HepG2 (cell line): ENCODE data around the gene CYTH1. TPM values are rescaled to one million over a fixed set of nuclear protein-coding genes. Genes with fewer than 3 reads are reported as not detected.

Experiments used
- DNMT3B ChIP-seq: conservative IDR thresholded peaks from 2 replicates; pipeline ENCODE4 v1.6.1; 2016; ENCODE audit warnings: missing biosample characterization, control low read depth
- EEA1 ChIP-seq: sonication (generic); formaldehyde crosslinking; IDR thresholded peaks from 2 replicates; pipeline ENCODE4 v1.5.1; 2020; ENCODE audit warnings: mild to moderate bottlenecking, missing genetic modification reagents, borderline replicate concordance
- GLI4 ChIP-seq: sonication (generic); formaldehyde crosslinking; IDR thresholded peaks from 2 replicates; pipeline ENCODE4 v1.5.1; 2020; ENCODE audit warnings: missing genetic modification reagents, mild to moderate bottlenecking, moderate library complexity, borderline replicate concordance
- HMG20B ChIP-seq: conservative IDR thresholded peaks from 2 replicates; pipeline ENCODE4 v1.6.1; 2016; ENCODE audit warnings: missing genetic modification reagents, missing compliant biosample characterization
- HNF4A ChIP-seq: sonication (generic); formaldehyde crosslinking; IDR thresholded peaks from 2 replicates; pipeline ENCODE4 v1.4.0; 2020; ENCODE audit warnings: missing genetic modification reagents
- NBN ChIP-seq: fragments of 450-650 bp; conservative IDR thresholded peaks from 2 replicates; pipeline ENCODE4 v1.6.1; 2017
- NFE2L2 ChIP-seq: fragments of 150-350 bp; IDR thresholded peaks from 2 replicates; pipeline ENCODE4 v1.6.1; 2014; ENCODE audit warnings: low read length
- NFIC ChIP-seq: IDR thresholded peaks from 2 replicates; pipeline ENCODE4 v1.6.1; 2012; ENCODE audit warnings: mild to moderate bottlenecking, low read length, inconsistent platforms
- TMF1 ChIP-seq: sonication (generic); formaldehyde crosslinking; IDR thresholded peaks from 2 replicates; pipeline ENCODE4 v1.8.1; 2022; ENCODE audit warnings: low read depth, missing genetic modification reagents
- U2AF1 ChIP-seq: fragments of 200-400 bp; formaldehyde crosslinking; optimal IDR thresholded peaks from 2 replicates; pipeline ENCODE3; 2017; ENCODE audit warnings: mild to moderate bottlenecking, low read depth, low read length
- ZFP37 ChIP-seq: sonication (generic); formaldehyde crosslinking; IDR thresholded peaks from 2 replicates; pipeline ENCODE4 v1.4.0; 2020; ENCODE audit warnings: missing genetic modification reagents, borderline replicate concordance
- ZNF24 ChIP-seq: fragments of 450-650 bp; IDR thresholded peaks from 2 replicates; pipeline ENCODE4 v1.6.1; 2017; ENCODE audit warnings: antibody characterized with exemption, mild to moderate bottlenecking
- ZNF30 ChIP-seq: sonication (generic); formaldehyde crosslinking; IDR thresholded peaks from 2 replicates; pipeline ENCODE4 v1.5.0; 2020; ENCODE audit warnings: mild to moderate bottlenecking, missing genetic modification reagents
- ZNF382 ChIP-seq: sonication (generic); formaldehyde crosslinking; IDR thresholded peaks from 2 replicates; pipeline ENCODE4 v1.5.0; 2020; ENCODE audit warnings: missing genetic modification reagents, mild to moderate bottlenecking, borderline replicate concordance
- ZNF468 ChIP-seq: sonication (generic); formaldehyde crosslinking; IDR thresholded peaks from 2 replicates; pipeline ENCODE4 v1.8.0; 2022; ENCODE audit warnings: mild to moderate bottlenecking, moderate library complexity, missing genetic modification reagents
- ZNF510 ChIP-seq: sonication (generic); formaldehyde crosslinking; IDR thresholded peaks from 2 replicates; pipeline ENCODE4 v1.4.0; 2020; ENCODE audit warnings: low read depth, mild to moderate bottlenecking, missing genetic modification reagents
- ZNF577 ChIP-seq: sonication (generic); formaldehyde crosslinking; IDR thresholded peaks from 2 replicates; pipeline ENCODE4 v1.4.0; 2020; ENCODE audit warnings: mild to moderate bottlenecking, low read depth, missing genetic modification reagents, borderline replicate concordance
- ZNF720 ChIP-seq: sonication (generic); formaldehyde crosslinking; IDR thresholded peaks from 2 replicates; pipeline ENCODE4 v1.4.0; 2020; ENCODE audit warnings: missing genetic modification reagents
- ZNF761 ChIP-seq: sonication (generic); formaldehyde crosslinking; conservative IDR thresholded peaks from 2 replicates; pipeline ENCODE4 v1.4.0; 2020; ENCODE audit warnings: mild to moderate bottlenecking, missing genetic modification reagents
- polyA plus RNA-seq, 8 experiments: library from polyadenylated mRNA; depleted of rRNA in 3 of 8; stranded (reverse) in 7 of 8; unstranded in 1 of 8; fragments of >200 nt; fragmentation: Illumina TruSeq in 4 of 8; extraction: Trizol in 4 of 8; gene quantifications; 2 replicates each; pipeline versions ENCODE4 v1.2.1 to v1.2.3, GENCODE V29; 2011 to 2016; ENCODE audit warnings: low read depth in 4 of 8, missing spikeins in 1 of 8, mixed read lengths in 1 of 8; ENCODE audit not compliant: insufficient read depth in 1 of 8
- total RNA-seq, 5 experiments: library from RNA; depleted of rRNA; stranded (reverse); fragments of >200 nt; fragmentation: Illumina TruSeq; extraction: Trizol; gene quantifications; 2 replicates each; pipeline ENCODE4 v1.2.3, GENCODE V29; 2016; ENCODE audit warnings: low read depth in 1 of 5
- TF ChIP-seq, protein P1 (sequence below): sonication (generic); formaldehyde crosslinking; IDR thresholded peaks from 2 replicates; pipeline ENCODE4 v1.8.1; 2023; ENCODE audit warnings: missing genetic modification reagents, inconsistent platforms, borderline replicate concordance
- TF ChIP-seq, protein P2 (sequence below): sonication (generic); formaldehyde crosslinking; IDR thresholded peaks from 2 replicates; pipeline ENCODE4 v1.4.0; 2020; ENCODE audit warnings: missing genetic modification reagents
- TF ChIP-seq, protein P3 (sequence below): IDR thresholded peaks from 2 replicates; pipeline ENCODE4 v1.6.1; 2016; ENCODE audit warnings: low read depth, borderline replicate concordance
- TF ChIP-seq, protein P4 (sequence below): sonication (generic); formaldehyde crosslinking; conservative IDR thresholded peaks from 2 replicates; pipeline ENCODE4 v1.4.0; 2020; ENCODE audit warnings: missing genetic modification reagents

Gene CYTH1
- total and polyA plus RNA-seq, 2 of the 13 experiments (the other 11 are each of a cell fraction or from before 2014, with no cell fraction given): 20.1 to 48.9 TPM

DNA sequence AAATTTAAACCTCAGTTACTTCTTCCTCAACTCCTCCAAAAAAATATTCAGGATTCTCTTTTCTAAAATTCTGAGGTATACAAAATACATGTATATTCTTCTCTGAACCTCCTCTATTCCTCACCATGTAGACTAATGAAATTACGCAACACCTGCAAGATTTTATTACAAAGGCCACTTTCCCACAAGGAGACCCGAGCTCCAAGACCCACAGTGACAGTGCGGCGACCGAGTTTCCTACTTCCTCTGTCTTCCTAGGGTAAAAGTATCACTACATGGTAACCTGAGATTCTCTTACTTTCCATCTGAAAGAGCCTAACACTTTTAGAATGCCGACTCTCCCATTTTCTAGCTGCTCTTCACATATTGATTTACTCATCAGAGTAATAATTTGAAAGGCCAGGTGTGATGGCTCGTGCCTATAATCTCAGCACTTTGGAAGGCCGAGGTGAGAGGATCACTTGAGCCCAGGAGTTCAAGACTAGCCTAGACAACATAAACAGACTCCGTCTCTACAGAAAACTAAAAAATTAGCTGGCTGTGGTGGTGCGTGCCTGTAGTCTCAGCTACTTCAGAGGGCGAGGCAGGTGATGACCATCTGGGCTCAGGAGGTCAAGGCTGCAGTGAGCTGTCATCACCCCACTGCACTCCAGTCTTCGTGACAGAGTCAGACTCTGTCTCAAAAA, 35.7 kb downstream of the CYTH1 start (continued):
- TF ChIP-seq ZNF510 (CRISPR knock-in tag) (no peak), EEA1 (CRISPR knock-in tag) (no peak), ZNF577 (CRISPR knock-in tag) (no peak), HMG20B (CRISPR knock-in tag) (no peak), DNMT3B (CRISPR knock-in tag) (no peak), U2AF1 (no peak), ZNF30 (CRISPR knock-in tag) (no peak), TMF1 (CRISPR knock-in tag) (no peak), ZFP37 (CRISPR knock-in tag) (no peak), NBN (no peak), ZNF468 (CRISPR knock-in tag) (no peak), GLI4 (CRISPR knock-in tag) (no peak), NFIC (no peak), ZNF382 (CRISPR knock-in tag) (no peak), NFE2L2 (no peak), HNF4A (CRISPR knock-in tag) (peak; percentile 52; the same call in 1 of the 2 replicates), ZNF720 (CRISPR knock-in tag) (no peak), ZNF761 (CRISPR knock-in tag) (no peak), ZNF24 (no peak)
- TF ChIP-seq, protein P1, sequence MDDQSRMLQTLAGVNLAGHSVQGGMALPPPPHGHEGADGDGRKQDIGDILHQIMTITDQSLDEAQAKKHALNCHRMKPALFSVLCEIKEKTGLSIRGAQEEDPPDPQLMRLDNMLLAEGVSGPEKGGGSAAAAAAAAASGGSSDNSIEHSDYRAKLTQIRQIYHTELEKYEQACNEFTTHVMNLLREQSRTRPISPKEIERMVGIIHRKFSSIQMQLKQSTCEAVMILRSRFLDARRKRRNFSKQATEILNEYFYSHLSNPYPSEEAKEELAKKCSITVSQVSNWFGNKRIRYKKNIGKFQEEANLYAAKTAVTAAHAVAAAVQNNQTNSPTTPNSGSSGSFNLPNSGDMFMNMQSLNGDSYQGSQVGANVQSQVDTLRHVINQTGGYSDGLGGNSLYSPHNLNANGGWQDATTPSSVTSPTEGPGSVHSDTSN (CRISPR knock-in tag): no peak
- TF ChIP-seq, protein P2, sequence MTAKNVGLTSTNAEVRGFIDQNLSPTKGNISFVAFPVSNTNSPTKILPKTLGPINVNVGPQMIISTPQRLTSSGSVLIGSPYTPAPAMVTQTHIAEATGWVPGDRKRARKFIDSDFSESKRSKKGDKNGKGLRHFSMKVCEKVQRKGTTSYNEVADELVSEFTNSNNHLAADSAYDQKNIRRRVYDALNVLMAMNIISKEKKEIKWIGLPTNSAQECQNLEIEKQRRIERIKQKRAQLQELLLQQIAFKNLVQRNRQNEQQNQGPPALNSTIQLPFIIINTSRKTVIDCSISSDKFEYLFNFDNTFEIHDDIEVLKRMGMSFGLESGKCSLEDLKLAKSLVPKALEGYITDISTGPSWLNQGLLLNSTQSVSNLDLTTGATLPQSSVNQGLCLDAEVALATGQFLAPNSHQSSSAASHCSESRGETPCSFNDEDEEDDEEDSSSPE: 0 out of 2 replicates have a peak, but pooled peaks have one; percentile 24
- TF ChIP-seq, protein P3, sequence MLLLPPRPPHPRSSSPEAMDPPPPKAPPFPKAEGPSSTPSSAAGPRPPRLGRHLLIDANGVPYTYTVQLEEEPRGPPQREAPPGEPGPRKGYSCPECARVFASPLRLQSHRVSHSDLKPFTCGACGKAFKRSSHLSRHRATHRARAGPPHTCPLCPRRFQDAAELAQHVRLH (CRISPR knock-in tag): no peak
- TF ChIP-seq, protein P4, sequence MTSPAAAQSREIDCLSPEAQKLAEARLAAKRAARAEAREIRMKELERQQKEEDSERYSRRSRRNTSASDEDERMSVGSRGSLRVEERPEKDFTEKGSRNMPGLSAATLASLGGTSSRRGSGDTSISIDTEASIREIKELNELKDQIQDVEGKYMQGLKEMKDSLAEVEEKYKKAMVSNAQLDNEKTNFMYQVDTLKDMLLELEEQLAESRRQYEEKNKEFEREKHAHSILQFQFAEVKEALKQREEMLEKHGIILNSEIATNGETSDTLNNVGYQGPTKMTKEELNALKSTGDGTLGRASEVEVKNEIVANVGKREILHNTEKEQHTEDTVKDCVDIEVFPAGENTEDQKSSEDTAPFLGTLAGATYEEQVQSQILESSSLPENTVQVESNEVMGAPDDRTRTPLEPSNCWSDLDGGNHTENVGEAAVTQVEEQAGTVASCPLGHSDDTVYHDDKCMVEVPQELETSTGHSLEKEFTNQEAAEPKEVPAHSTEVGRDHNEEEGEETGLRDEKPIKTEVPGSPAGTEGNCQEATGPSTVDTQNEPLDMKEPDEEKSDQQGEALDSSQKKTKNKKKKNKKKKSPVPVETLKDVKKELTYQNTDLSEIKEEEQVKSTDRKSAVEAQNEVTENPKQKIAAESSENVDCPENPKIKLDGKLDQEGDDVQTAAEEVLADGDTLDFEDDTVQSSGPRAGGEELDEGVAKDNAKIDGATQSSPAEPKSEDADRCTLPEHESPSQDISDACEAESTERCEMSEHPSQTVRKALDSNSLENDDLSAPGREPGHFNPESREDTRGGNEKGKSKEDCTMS (CRISPR knock-in tag): no peak
